ENCODE data around the gene FRK.

FRK gene

DNA sequence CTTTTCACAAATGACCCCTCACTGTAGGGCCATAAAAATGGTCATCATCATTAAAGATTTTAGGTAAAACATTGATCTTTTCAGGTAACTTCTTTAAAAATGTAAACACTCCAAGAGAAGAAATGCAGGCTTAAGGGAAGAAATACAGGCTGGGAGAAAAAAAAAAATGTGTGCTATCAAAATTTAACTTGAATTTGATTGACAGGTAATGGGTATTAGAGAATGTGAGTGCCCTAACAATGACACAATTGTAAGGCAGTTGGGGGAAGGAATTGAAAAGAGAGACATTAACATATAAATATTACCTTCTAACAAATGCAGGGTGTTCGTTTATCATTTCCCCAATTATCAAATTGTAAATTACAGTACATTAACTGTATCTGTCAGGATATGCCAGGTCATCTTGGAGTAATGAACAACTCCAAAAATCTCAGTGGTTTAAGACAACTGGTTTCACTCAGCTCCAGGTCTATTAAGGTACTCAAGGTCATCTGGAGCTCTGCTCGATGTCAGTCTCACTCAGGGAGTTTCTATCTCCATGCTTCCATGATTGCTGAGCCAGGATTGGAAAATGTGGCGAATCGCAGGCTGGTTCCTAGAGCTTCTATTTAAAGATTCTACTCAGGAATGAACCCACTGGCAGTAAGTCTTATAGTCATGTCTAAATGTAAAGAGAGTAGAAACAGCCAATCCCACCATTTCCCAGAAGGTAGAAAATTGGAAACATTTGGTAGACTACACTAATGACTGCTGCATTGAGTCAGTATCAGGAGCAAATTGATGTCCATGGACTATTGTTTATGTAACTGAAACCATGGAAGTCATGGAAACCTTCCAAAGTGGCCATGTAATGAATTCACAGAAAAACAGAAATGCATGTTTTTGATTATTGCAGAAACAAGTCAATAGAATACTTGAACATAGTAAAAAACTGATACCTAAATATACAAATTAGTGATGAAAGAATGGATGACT, 55.6 kb downstream of the FRK start:
- H3K4me3 ChIP-seq (ENCODE audit: control insufficient read depth, low read depth, low read length): no peak overlapping the region
- DNase-seq (ENCODE audit: low read depth): no peak
- TF ChIP-seq, protein P1, sequence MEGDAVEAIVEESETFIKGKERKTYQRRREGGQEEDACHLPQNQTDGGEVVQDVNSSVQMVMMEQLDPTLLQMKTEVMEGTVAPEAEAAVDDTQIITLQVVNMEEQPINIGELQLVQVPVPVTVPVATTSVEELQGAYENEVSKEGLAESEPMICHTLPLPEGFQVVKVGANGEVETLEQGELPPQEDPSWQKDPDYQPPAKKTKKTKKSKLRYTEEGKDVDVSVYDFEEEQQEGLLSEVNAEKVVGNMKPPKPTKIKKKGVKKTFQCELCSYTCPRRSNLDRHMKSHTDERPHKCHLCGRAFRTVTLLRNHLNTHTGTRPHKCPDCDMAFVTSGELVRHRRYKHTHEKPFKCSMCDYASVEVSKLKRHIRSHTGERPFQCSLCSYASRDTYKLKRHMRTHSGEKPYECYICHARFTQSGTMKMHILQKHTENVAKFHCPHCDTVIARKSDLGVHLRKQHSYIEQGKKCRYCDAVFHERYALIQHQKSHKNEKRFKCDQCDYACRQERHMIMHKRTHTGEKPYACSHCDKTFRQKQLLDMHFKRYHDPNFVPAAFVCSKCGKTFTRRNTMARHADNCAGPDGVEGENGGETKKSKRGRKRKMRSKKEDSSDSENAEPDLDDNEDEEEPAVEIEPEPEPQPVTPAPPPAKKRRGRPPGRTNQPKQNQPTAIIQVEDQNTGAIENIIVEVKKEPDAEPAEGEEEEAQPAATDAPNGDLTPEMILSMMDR (IDR thresholded peaks at IDR 0.05; ENCODE audit: control insufficient read depth, insufficient read depth, low read depth, low read length, missing control alignments): no peak

DNA sequence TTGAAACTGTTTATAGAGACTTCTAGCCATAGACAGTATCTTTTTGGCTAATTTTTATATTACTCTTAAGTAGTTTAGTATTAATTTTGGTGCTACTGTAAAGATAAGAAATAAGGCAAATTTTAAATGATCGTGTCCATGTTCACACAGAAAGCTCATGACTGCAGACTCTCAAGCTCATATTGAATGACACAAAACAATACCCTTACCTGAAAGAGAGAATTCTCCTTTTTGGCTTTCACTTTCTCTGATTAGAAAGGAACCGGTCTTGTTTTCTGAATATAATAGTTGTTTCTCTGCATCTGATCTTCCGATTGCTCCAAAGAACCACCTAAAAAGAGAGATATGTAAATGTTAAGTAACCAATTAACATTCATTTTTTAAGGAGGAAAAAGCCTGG, 57.0 kb downstream of the FRK start:
- DNase-seq (ENCODE audit: low read depth): no peak
- TF ChIP-seq, protein P1 (IDR thresholded peaks at IDR 0.05; ENCODE audit: control insufficient read depth, insufficient read depth, low read depth, low read length, missing control alignments): no peak
- no peak overlapping the region for H3K4me3 ChIP-seq (ENCODE audit: control insufficient read depth, low read depth, low read length)

DNA sequence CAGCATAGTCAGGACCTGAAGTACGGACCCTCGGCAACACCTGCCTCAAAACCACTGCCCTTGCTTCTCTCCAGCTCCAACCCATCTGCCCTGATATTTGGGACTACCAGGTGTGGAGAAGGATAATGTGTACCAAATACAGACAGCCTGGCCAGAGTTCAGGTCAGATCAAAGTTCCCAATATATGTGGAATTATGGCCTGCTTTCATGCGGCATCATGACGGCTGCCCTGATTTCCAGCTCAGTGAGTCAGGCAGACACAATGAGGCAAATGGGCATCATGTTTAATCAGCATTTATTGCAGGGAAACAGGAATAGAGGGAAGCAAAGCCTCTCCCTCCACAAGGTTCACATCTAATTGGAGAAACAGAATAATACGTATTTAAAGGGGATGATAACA, 57.9 kb downstream of the FRK start:
- H3K4me3 ChIP-seq (ENCODE audit: control insufficient read depth, low read depth, low read length): no peak overlapping the region
- no peak for DNase-seq (ENCODE audit: low read depth)
- TF ChIP-seq, protein P1 (IDR thresholded peaks at IDR 0.05; ENCODE audit: control insufficient read depth, insufficient read depth, low read depth, low read length, missing control alignments): no peak

DNA sequence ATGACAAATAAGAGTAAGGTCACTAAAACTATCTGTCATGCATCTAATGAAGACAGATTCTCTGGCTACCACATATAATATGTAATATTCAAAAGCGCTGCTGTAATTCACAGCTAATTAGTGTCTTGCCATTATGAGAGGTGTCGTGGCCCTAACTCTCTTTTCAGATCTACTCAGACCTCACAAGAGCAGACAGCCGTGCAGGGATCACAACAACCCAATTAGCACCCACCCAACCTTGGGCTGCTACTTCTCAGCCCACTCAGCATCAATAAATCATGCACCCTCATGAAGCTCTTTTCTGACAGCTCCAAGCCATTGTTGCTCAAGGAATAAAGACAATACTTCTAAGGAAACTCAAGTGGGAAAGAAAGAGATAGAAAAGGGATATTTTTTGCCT, 61.5 kb downstream of the FRK start:
- no peak overlapping the region for H3K4me3 ChIP-seq (ENCODE audit: control insufficient read depth, low read depth, low read length)
- TF ChIP-seq, protein P1 (IDR thresholded peaks at IDR 0.05; ENCODE audit: control insufficient read depth, insufficient read depth, low read depth, low read length, missing control alignments): no peak
- no peak for DNase-seq (ENCODE audit: low read depth)

DNA sequence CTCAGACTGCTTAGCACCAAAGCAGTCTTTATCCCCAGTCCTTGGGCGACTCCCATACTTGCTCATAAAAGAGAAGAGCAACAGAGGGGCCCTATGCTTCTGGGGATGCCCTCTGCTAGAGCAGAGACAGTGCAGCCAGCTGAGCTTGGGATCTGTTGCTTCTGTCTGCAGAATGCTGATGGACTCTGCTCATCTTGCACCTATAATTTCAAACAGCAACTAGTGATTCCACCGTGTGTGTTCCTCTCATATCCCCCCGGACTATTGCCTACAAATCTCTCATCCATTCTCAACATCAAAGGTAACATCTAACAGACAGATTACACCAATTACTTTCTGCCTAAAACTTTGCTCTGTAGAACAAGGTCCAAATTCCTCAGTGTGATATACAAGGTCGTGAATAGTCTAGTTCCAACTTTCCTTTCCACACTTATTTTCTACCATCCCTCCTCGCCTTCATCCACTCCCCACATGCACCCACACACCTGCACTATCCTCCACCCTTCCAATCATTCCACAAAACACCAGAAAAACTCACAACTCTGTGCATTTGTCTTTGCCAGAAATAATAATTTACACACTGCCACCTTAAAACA, 62.6 kb downstream of the FRK start:
- no peak for DNase-seq (ENCODE audit: low read depth)
- TF ChIP-seq, protein P1 (IDR thresholded peaks at IDR 0.05; ENCODE audit: control insufficient read depth, insufficient read depth, low read depth, low read length, missing control alignments): no peak
- H3K4me3 ChIP-seq (ENCODE audit: control insufficient read depth, low read depth, low read length): no peak overlapping the region

DNA sequence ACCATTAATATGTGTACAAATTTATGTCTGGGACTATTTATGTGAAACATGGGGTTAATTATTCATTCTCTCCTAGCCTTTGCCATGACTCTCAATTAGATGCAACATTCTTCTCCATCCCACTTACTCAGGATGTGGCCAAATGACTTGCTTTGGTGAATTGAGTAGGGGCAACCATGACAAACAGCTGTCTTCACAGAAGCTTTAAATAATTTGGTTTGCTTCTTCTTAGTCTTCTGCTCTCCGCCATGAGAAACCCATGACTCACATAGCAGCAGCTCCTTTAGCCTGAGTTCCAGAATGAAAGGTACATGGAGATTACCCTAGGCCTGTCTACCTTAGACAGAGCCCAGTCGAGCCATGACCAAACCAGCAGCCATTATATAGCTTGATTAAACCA, 74.7 kb downstream of the FRK start:
- DNase-seq (ENCODE audit: low read depth): no peak
- H3K4me3 ChIP-seq (ENCODE audit: control insufficient read depth, low read depth, low read length): no peak overlapping the region
- TF ChIP-seq, protein P1 (IDR thresholded peaks at IDR 0.05; ENCODE audit: control insufficient read depth, insufficient read depth, low read depth, low read length, missing control alignments): no peak
